NCI-H187 (cell line): ENCODE data around the gene FAM13A.
"Not testable (repeated sequence)": the region's sequence is repeated elsewhere in the genome, so short reads cannot be mapped to it uniquely, and the experiment has no call there.

ENCODE experiments used
- DNase-seq, 2 experiments: peaks; one replicate each; lab custom pipeline; 2025; lab: John Stamatoyannopoulos, UW

The FAM13A gene

DNA sequence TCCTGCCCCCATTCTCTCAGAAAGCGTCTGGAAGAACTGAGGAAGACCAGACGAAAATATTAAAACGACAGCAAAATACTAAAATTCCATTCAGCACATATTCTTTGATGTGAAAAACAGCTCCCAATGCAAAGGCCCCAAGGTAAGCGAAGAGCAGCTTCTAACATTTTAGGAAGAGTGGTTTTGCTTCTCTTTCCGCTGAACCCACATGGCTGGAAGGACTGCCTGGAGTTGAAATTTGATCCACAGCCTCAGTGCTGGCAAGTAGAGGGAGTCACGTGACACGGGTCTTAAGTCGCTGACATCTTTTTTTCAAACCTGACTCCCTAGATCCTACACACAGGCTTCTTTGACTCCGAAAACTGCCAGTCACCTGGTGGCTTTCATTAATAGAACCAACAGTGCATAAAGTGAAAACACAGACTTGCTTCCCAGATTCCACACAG lies at the start of gene FAM13A:
Gene FAM13A, minus strand, starts transcription at position 233 of the 446 bp plus-strand sequence. Its CDS starts 221 bp downstream, at position 12.
- peak; percentile 86 to 93 for DNase-seq

GRCh38 chr4:89105726-89106125 lies 48.7 kb upstream of the FAM13A start:
- no peak for DNase-seq

GRCh38 chr4:89101256-89102161 lies 44.5 kb upstream of the FAM13A start:
- no peak for DNase-seq

DNA sequence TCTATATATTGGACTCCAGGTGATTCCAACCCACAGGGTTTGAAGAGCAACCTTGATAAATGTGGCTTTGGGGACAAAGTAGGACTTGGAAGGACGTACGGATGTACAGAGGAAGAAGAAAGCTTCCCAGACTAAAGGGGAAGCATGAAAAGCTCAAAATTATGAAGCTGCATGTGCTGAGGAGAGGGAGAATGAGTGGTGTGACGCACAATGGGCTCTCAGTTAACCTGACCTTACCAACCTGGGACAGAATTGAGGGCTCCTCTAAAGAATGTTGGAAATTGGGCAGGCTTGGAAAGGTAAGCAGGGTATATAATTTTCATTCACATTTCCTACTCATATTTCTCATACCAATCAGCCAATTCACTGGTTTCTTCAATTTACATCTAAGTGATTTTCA lies 43.9 kb upstream of the FAM13A start:
- no peak for DNase-seq

GRCh38 chr4:89099471-89099870 lies 42.5 kb upstream of the FAM13A start:
- DNase-seq: no peak

- DNase-seq: no peak
Observed at GRCh38 chr4:89099034-89099433, 42.0 kb upstream of the FAM13A start.

- no peak for DNase-seq
Observed at GRCh38 chr4:89078300-89078699, 21.3 kb upstream of the FAM13A start.

DNA sequence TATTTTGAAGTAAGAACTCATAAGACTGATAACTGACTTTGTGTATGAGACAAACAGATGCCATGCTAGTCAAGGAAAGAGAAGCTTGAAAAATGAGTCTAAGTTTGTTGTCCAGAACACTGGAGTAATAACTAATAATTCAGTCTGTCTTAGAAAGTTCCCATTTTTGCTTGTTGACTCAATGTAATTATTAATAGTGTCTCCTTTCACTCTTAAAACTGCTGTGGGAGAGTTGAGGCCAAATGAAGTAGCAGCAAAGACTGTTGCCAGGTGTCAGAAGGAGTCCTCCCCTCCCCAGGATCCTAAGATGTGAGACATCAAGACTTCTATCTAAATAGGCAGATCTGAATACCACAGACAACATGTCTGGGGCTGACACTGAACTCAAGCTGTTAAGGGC lies 20.8 kb upstream of the FAM13A start:
- no peak for DNase-seq

DNA sequence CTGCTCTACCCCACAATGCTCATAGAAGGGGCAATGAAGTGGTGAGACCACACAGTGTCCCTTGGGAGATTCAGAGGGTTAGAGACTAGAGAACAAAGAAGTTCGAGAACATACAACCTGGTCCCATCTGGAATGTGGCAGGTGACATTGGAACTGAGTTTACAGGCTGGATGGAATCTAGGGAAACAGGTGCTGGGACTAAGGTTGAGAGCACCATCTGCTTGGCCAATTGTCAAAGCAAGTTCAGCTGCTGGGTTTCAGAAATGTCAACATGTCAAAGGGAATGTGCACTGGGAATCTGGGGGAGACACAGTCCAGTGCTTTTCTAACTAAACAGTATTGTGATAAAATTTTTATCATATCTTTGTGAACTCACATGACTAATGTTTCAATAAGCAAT lies 15.9 kb upstream of the FAM13A start:
- DNase-seq: no peak

- DNase-seq: no peak
Observed at GRCh38 chr4:89071311-89071710, 14.3 kb upstream of the FAM13A start.

GRCh38 chr4:89070041-89070440 lies 13.1 kb upstream of the FAM13A start:
- no peak for DNase-seq

- DNase-seq: no peak
Observed at GRCh38 chr4:89069481-89069880, 12.5 kb upstream of the FAM13A start.

GRCh38 chr4:89067417-89067816 lies 10.4 kb upstream of the FAM13A start:
- no peak for DNase-seq

- no peak for DNase-seq
Observed at GRCh38 chr4:89064848-89065247, 7.9 kb upstream of the FAM13A start.

DNA sequence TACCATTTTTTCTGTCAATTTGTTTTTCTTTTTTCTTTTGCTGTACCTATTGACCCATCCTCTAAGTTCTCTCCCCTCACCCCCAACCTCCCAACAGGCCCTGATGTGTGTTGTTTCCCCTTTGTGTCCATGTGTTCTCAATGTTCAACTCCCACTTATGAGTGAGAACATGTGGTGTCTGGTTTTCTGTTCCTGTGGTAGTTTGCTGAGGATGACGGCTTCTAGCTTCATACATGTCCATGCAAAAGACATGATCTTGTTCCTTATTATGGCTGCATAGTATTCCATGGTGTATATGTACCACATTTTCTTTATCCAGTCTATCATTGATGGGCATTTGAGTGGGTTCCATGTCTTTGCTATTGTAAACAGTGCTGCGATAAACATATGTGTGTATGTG lies 859 bp upstream of the FAM13A start:
- DNase-seq: not testable (repeated sequence)

DNA sequence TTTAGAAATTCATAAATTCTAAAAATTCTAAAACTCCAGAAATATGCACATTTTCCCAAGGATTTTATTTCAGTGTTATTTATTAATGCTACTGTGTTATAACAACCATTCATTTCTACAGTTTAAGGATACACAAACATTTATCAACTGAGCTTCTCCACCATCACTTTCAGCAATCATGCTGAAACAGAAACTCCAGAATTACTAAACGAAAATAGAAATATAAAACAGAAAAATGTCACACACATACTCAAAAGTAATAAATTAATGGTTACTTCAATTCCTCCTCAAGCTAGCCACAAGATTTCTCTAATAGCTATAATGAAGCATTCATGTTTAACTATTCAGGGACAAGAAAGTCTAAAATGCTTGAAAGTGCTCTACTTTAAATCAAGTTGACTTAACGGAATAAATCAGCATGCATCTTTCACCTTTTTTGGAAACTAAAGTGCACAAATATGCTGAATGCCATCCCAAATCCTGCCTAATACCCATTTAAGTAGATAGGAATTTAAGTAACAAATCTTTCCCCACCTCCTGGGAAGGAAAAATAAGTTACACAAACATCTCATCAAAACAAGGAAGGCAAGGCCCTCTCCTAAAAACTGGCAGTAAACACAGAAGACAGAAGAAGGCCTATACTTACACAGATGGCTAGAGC lies 563 bp downstream of the FAM13A start:
- no peak for DNase-seq

- DNase-seq: no peak
Observed at GRCh38 chr4:89055157-89056080, 1.6 kb downstream of the FAM13A start.

DNA sequence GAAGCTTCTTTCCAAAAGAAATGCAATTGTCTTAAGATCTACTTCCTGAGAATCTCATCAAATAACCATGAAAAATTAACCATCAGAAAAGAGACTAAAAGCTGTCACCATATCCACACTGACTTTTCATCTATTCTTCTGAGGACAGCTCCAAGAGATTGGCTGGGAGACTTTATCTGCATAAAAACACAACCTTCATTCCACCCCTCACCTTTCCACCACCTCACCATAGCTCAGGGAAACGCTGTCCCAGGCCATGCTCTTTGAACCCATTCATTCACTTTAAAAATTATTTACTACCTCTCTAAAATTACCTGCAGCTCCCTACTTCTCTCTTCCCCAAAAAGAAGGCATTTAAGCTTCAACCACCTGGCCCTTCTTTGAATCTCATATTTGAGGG lies 2.4 kb downstream of the FAM13A start:
- DNase-seq: no peak

DNA sequence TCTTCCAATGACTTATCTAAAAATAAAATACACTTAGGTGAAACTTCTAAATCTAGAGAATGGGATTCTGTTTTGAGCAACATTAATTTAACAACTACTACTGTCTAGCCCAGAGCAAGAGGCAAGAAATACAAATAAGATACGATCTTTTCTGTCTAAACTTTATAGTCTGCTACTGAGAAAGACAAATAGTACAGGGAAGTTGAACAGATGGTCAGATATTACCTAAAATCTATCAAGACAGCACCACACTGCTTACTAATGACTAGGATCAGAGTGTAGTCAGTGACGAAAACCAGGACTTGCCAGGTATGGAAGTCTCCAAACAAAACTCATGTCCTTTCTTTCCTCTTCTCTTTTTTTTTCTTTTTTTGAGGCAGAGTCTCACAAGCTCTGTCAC lies 7.1 kb downstream of the FAM13A start:
- no peak for DNase-seq

DNA sequence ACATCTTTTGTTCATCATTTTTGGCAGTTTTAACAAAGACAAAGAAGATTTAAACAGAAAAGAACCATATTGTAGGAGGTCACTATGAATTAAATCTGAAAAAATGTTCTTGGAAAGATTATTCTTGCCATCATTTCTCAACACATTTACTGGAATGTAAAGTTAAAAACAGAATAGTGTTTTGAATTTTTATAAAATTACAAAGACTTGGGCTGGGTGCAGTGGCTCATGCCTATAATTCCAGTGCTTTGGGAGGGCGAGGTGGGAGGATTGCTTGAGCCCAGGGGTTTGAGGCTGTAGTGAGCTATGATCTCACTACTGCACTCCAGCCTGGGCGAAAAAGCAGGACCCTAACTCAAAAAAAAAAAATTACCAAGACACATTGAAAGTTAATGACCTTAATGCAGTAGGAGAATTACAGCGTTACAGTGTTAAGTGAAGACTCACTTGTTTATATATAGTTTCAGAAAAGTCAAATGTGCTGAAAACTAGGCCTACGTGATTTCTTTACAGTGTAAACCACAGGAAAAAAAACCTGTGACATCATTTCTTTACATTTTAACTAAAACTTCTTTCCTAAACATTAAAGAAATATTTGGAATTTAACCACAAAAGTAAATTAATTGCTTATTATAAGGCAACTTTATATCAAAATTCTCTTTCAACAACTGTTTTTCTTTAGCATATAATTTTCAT lies 7.9 kb downstream of the FAM13A start:
- DNase-seq: no peak

DNA sequence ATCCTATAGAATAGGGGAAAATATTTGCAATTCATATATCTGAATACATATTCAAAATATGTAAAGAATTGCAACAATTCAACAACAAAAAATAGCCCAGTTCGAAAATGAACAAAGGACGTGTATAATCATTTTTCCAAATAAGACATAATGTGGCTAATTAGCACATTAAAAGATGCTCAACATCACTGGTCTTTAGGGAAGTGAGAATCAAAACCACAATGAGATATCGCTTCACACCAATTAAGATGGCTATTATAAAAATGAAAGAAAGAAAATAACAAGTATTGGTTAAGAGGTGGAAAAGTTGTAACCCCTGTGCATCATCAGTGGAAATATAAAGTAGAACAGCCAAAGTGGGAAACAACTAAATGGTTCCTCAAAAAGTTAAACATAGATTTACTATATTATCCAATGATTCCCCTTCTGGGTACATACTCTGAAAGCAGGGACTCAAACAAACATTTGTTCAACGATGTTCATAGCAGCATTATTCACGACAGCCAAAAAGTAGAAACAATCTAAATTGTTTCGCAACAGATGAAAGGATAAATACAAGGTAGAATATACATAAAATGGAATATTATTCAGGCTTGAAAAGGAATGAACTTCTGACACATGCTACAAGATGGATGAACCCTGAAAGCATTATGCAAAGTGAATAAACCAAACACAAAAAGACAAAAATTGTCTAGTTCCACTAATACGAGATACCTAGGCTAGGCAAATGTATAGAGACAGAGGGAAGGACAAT lies 12.7 kb downstream of the FAM13A start:
- DNase-seq: no peak
